GM20431 (cell line): ENCODE results near the gene KCNN4.

ENCODE experiments used
- in situ Hi-C: fragments of 300-500 bp; cut with MseI, MboI; formaldehyde crosslinking; loops from one replicate; pipeline ENCODE4 v1.15.0; 2020; ENCODE audit warnings: low sequenced_read_pairs; ENCODE audit not compliant: unreplicated experiment

The KCNN4 gene

GRCh38 chr19:43754503-43755255, 26.1 kb downstream of the KCNN4 start, which contains the start of gene SMG9:
TSS of gene SMG9 (minus strand) at chr19:43754962. CDS start at chr19:43750741, 4,221 bp downstream.
- in situ Hi-C loops = no loop called here

GRCh38 chr19:43754253-43754502, 26.6 kb downstream of the KCNN4 start:
- in situ Hi-C loops = no loop called here

DNA sequence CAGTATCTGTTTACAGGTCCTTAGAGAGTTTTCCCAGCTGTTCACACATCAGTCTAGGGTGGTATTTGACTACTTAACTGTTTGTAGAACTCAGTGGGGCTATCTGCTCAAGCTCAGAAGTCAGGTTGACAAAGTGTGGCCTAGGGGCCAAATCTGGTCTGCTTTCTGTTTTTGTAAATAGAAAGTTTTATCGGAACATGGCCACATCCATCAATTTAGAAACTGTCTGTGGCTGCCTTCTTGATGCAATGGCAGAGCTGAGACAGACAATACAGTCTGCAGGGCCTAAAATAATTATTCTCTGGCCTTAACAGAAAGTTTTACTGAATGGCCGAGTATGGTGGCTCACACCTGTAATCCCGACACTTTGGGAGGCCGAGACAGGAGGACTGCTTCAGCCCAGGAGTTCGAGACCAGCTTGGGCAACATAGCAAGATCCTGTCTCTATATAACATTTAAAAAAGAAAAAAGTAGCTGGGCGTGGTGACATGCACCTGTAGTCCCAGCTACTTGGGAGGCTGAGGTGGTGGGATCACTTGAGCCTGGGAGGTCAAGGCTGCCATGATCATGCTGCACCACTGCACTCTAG, 28.4 kb downstream of the KCNN4 start:
- in situ Hi-C loops = no loop called here

DNA sequence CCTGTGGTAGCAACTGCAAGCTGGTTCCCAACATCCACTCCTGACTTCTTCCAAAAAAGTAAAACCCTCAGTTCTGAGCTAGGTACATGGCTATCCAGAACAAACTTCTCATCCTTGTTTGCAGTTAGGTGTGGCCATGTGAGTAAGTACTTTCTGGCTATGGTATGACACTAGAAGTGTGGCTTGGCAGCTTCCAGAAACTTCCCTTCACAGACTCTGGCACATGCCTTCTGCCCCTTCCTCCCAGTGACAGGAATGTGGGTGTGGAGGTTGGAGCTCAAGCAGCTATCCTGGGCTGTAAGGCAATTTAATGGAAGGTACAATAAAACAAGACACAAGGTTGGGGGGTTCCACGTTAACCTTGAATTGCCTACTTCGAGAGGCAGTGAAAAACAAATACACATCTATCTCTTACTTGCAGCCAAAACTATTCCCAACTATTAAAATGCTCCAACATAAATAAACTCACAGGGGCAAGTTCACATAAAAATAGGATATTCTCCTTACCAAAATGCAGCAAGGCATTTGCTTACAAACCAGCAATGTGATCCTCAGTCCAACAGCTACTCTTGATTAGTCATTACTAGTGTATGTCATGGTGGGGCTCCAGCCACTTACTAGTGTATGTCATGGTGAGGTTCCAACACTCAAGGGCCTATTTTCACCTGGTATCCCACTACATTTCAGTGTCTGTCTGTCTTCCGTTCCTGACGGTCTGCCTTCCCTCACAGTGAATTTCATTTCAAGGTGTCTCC, 29.1 kb downstream of the KCNN4 start:
- in situ Hi-C loops = no loop called here

GRCh38 chr19:43749898-43750297, 30.9 kb downstream of the KCNN4 start:
- in situ Hi-C loops = loop anchor here (5.0 kb wide), 1 partner anchor 32 kb away; the partner anchor contains the start of gene KCNN4

GRCh38 chr19:43749152-43749551, 31.6 kb downstream of the KCNN4 start:
- in situ Hi-C loops = loop anchor here (5.0 kb wide), 1 partner anchor 33 kb away; the partner anchor contains the start of gene KCNN4

GRCh38 chr19:43748685-43749084, 32.1 kb downstream of the KCNN4 start:
- in situ Hi-C loops = loop anchor here (5.0 kb wide), 1 partner anchor 34 kb away; the partner anchor contains the start of gene KCNN4

DNA sequence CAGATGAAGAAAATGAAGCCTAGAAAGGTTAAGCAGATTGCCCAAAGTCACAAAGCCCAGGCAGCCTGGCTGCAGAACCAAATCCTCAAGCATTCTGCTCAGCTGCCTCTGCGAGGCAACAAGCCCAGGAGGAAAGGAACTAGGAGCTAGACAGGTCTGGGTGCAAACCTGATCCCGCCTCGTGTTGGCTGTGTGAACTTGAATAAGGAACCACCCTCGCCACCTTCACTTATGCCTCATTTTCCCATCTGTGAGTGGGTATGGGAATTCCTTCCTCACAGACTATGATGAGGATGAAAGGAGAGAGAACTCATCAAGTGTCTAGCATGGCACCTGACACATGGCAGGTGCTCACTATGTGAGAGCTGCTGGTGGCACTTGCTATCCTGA, 32.6 kb downstream of the KCNN4 start:
- in situ Hi-C loops = loop anchor here (5.0 kb wide), 1 partner anchor 34 kb away; the partner anchor contains the start of gene KCNN4

- in situ Hi-C loops = loop anchor here (5.0 kb wide), 1 partner anchor 35 kb away; the partner anchor contains the start of gene KCNN4
These were observed 33.1 kb downstream of the KCNN4 start for GRCh38 chr19:43747557-43748204.

DNA sequence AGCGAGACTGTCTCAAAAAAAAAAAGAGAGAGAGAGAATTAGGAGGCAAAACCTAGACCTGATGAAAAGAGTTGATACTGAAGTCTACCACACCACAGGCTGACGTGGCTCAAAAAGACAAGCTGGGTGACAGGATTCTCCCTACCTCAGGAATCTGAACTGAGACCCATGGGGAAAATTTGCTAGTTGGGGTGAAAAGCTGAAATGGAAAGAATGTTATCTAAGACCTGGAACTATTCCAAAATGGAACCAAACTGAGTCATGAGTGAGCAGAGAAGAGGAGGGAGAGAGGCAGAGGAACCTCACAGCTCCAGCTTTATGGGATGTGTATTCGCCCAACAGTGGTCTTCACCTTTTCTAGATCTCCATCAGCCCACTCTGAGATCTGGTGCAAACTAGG, 37.7 kb downstream of the KCNN4 start:
- in situ Hi-C loops = no loop called here

DNA sequence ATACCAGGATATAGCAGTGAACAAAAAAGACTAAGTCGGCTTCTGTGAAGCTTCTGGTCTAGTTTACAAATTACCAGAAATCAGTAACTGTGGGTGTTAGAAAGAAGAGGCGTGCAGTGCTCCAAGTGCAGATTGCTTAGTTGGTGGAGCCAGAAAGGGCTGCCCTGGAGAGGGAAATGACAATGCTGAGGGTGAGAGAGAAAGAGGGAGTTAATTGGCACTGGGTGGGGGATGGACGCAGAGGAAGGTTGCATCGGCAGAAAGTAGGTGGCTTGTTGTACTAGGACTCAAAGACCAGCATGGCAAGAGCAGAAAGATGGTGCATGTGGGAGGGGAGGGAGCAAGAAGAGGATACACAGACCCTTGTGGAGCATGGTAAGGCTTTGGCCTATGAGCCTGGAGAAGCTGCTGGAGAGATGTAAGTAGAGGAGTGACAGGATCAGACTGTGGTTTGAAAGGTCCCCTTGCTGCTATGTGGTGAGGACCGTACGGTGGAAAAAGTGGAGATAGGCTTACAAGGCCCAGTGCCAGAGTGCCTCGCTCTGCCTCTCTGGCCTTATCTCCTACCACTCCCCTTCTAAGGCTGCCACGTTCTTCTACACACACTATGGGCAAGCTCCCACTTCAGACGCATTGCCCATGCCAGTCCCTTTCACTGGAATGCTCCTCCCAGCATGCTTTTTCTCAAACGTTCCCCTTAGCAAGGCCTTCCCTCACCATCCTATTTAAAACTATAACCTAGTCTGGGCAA, 39.5 kb downstream of the KCNN4 start:
- in situ Hi-C loops = no loop called here

DNA sequence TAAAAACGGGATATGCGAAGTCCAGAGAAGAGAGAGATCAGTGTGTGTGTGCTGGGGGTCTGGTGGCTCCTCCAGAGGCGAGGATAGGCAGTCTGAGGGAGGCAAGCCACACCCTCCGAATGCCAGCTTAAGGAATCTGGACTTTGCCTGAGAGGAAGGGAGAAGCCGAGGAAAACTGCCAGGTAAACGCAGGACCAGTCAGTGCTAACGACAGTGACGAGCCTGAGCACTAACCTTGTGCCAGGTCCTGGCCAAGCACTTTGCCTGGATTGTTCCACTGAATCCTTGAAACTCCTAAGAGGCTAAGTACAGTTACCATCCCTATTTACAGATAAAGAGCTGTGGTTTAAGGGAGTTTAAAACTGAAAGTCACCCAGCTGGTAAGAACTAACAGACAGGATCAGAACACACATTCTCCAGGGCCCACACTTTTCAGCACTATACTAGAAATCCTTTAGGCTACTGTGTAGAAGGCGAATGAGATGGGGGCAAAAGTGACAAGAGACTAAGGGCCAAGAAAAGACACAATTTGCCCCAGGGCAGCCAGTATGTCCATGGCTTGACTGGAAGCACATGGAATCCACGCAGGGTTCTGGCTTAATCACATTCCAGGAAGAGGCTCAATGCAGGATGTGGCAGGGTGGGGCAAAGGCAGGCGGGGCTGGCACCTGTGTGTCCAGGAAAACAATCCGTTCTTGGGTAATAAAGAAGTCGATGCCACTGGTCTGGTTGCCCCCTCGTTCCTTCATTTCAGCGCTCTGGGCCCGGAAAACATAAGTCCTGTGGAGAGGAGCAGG, 41.1 kb downstream of the KCNN4 start:
- in situ Hi-C loops = no loop called here

GRCh38 chr19:43738780-43739211, 42.0 kb downstream of the KCNN4 start:
- in situ Hi-C loops = no loop called here

DNA sequence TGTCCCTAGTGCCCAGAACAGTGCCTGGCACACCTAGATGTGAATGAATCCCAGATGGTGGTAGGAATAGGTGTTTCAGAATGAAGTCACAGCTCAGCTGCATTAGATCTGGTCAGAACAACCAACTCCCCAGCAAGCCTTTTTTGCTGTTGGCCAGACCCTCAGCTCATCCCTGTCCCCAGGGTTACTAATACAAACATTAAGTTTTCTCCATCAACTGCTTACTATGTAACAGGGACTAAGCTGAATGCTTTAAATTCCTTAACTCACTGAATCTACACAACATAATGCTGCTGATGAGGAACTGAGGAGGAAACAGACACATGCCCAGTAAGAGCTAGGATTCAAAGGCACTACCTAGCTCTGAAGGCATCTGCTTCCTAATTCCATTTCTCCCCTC, 44.8 kb downstream of the KCNN4 start:
- in situ Hi-C loops = no loop called here

GRCh38 chr19:43735013-43735412, 45.8 kb downstream of the KCNN4 start:
- in situ Hi-C loops = no loop called here

DNA sequence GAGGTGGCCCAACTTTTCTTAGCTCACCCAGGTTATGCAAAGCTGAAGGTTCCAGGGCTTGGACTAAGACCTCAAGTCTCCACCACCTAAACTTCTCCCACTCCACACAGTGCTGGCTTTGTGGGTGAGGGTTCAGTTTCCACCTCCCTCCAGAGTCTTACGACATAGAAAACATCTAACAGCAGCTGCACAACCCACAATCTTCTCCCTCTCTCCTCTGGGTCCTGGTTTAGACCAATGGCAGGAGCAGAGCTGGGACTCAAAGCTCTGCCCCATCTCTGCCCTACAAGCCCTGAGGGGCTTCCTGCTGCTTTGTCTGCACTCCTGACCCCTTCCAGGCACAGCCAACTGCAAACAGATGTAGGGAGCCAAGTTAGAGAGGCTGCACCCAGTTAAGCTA, 48.9 kb downstream of the KCNN4 start:
- in situ Hi-C loops = no loop called here

- in situ Hi-C loops = no loop called here
These were observed 49.4 kb downstream of the KCNN4 start for GRCh38 chr19:43731346-43731745.

- in situ Hi-C loops = no loop called here
These were observed 50.9 kb downstream of the KCNN4 start for GRCh38 chr19:43729919-43730318.

GRCh38 chr19:43727593-43727853, 53.2 kb downstream of the KCNN4 start:
- in situ Hi-C loops = no loop called here
